Activated CD8-positive, alpha-beta T cell treated with anti-CD3 and anti-CD28 coated beads for 36 hours (primary cell): ENCODE results near the gene CAB39. TPM values are rescaled to one million over a fixed set of nuclear protein-coding genes. Genes with fewer than 3 reads are reported as not detected.
A peak's percentile ranks its signal among the peaks of the same experiment; 100 is the strongest.

Experiments used
- ATAC-seq: fragments of 200-7000 bp; cut with Tn5 transposase; one replicate; pipeline ENCODE4 v1.10.0; 2021; ENCODE audit warnings: mild to moderate bottlenecking, moderate library complexity
- CTCF ChIA-PET: fragments of 350-600 bp; sonication (Branson Sonifier 250); formaldehyde crosslinking; loops from one replicate; lab custom pipeline; 2021; ENCODE audit warnings: antibody characterized with exemption; lab: Charles Lee
- POLR2A ChIA-PET: fragments of 350-600 bp; sonication (Branson Sonifier 250); formaldehyde crosslinking; loops from one replicate; lab custom pipeline; 2021; ENCODE audit warnings: antibody characterized with exemption; lab: Charles Lee
- DNase-seq: peaks from one replicate; pipeline ENCODE4 v3.0.0-alpha.2; 2020
- H3K27ac Mint-ChIP-seq: one replicate; pipeline ENCODE4 v1.8.0; 2021; ENCODE audit warnings: mild to moderate bottlenecking, mixed read lengths
- H3K27me3 Mint-ChIP-seq: one replicate; pipeline ENCODE4 v1.8.0; 2021; ENCODE audit warnings: mixed read lengths
- H3K36me3 Mint-ChIP-seq: one replicate; pipeline ENCODE4 v1.8.0; 2021; ENCODE audit warnings: low read depth, mixed read lengths
- H3K4me1 Mint-ChIP-seq: one replicate; pipeline ENCODE4 v1.8.0; 2021; ENCODE audit warnings: low read depth, mixed read lengths
- H3K4me3 Mint-ChIP-seq: one replicate; pipeline ENCODE4 v1.8.0; 2021; ENCODE audit warnings: mild to moderate bottlenecking, moderate library complexity, mixed read lengths
- H3K9me3 Mint-ChIP-seq: one replicate; pipeline ENCODE4 v1.8.0; 2021; ENCODE audit warnings: mixed read lengths
- intact Hi-C: fragments of 100-400 bp; cut with micrococcal nuclease; formaldehyde crosslinking; loops from one replicate; pipeline ENCODE4 v1.10.0; 2022
- total RNA-seq, 2 experiments: library from RNA; stranded (reverse); gene quantifications; one replicate each; pipeline ENCODE4 v1.2.3, GENCODE V29; 2021
- TF ChIP-seq, protein P1 (sequence below): fragments of 200-600 bp; IDR thresholded peaks from one replicate; pipeline ENCODE4 v1.8.0; 2022; ENCODE audit warnings: antibody characterized with exemption, mild to moderate bottlenecking

CAB39 gene
- total RNA-seq, 2 experiments from 2014 or later: 119 to 120 TPM

DNA sequence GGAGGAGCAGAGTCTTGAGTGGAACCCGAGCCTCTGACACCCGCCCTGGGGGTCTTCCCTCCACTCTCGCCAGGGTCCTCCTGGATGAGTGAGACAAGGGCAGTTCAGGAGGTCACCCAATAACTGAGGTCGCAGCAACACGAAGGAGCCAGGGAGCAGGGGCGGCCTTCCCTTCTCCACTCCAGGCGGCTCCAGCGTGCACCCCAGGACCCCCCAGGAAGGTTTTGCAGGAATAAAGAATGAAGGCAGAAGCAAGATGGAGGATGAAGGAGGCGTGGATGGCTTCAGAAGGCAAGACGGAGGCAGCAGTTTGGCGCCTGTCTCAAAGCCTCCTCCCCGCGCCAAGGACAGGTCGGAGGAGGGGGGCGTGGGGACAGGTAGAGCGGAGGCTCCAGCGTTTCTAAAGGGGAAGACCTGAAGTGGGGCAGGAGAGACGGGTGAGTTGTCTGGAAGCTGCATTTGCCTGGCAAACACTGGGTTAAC is 151.5 kb downstream of the CAB39 start:
- intact Hi-C loops: no loop called here
- TF ChIP-seq, protein P1, sequence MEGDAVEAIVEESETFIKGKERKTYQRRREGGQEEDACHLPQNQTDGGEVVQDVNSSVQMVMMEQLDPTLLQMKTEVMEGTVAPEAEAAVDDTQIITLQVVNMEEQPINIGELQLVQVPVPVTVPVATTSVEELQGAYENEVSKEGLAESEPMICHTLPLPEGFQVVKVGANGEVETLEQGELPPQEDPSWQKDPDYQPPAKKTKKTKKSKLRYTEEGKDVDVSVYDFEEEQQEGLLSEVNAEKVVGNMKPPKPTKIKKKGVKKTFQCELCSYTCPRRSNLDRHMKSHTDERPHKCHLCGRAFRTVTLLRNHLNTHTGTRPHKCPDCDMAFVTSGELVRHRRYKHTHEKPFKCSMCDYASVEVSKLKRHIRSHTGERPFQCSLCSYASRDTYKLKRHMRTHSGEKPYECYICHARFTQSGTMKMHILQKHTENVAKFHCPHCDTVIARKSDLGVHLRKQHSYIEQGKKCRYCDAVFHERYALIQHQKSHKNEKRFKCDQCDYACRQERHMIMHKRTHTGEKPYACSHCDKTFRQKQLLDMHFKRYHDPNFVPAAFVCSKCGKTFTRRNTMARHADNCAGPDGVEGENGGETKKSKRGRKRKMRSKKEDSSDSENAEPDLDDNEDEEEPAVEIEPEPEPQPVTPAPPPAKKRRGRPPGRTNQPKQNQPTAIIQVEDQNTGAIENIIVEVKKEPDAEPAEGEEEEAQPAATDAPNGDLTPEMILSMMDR: no peak
- peak overlapping the region; percentile 22 for H3K27ac Mint-ChIP-seq
- peaks cover 49% of the 10 kb centered on the region for H3K4me1 Mint-ChIP-seq
- H3K9me3 Mint-ChIP-seq: no peaks in the 10 kb centered on the region
- H3K36me3 Mint-ChIP-seq: no peaks in the 10 kb centered on the region
- H3K27me3 Mint-ChIP-seq: peaks cover 2% of the 10 kb centered on the region
- DNase-seq: no peak
- H3K4me3 Mint-ChIP-seq: peak overlapping the region; percentile 73
- ChIA-PET CTCF (interaction anchor here (0.9 to 4.0 kb wide), 9 partner anchors 8 to 123 kb away, joined by 3 to 18 read pairs (median 5); no protein-coding TSS in a partner anchor), POLR2A (interaction anchor here (0.7 to 1.2 kb wide), 2 partner anchors 9 to 12 kb away, joined by 3 to 5 read pairs; no protein-coding TSS in a partner anchor)
- ATAC-seq: peak; percentile 3

DNA sequence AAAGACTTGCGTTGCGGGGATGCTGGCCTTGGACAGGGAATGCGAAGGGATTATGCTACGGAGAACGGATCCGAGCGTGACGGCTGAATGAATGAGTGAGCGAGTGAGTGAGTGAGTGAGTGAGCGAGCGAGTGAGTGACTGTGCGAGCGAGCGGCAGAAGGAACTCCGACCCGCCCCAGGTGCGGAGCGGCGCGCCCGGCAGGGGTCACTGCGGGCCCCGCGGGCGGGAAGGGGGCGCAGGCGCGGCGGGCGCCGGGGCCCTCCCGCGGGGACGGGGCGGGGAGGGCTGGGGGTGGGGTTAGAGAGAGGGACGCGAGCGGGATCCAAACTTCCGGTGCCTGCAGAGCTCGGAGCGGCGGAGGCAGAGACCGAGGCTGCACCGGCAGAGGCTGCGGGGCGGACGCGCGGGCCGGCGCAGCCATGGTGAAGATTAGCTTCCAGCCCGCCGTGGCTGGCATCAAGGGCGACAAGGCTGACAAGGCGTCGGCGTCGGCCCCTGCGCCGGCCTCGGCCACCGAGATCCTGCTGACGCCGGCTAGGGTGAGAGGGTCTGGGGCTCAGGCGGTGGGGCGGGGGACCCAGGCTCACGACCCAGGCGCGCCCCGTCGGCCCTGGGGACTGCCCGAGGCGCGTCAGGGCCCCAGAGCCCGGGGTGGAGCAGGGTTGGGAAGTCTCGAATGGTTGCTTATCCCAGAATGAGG is 152.1 kb downstream of the CAB39 start, which contains the start of gene ITM2C:
Gene ITM2C (plus strand): TSS at position 338 of the 702 bp plus-strand sequence. CDS start 84 bp downstream, at position 422.
- Mint-ChIP-seq H3K27me3 (peaks cover 2% of the 10 kb centered on the region), H3K4me1 (peaks cover 50% of the 10 kb centered on the region), H3K36me3 (no peaks in the 10 kb centered on the region), H3K4me3 (peak within 1 kb of the TSS; percentile 73), H3K27ac (peak within 1 kb of the TSS; percentile 55), H3K9me3 (no peaks in the 10 kb centered on the region)
- POLR2A ChIA-PET: interaction anchor here (1.0 to 1.2 kb wide), 2 partner anchors 8 to 11 kb away, joined by 3 to 5 read pairs; no protein-coding TSS in a partner anchor
- TF ChIP-seq, protein P1: peak; percentile 13
- DNase-seq (peak; percentile 82), ATAC-seq (peak; percentile 85)
- intact Hi-C loops: no loop called here
- CTCF ChIA-PET: interaction anchor here (0.7 to 4.0 kb wide), 11 partner anchors 9 to 123 kb away, joined by 3 to 18 read pairs (median 4); no protein-coding TSS in a partner anchor

DNA sequence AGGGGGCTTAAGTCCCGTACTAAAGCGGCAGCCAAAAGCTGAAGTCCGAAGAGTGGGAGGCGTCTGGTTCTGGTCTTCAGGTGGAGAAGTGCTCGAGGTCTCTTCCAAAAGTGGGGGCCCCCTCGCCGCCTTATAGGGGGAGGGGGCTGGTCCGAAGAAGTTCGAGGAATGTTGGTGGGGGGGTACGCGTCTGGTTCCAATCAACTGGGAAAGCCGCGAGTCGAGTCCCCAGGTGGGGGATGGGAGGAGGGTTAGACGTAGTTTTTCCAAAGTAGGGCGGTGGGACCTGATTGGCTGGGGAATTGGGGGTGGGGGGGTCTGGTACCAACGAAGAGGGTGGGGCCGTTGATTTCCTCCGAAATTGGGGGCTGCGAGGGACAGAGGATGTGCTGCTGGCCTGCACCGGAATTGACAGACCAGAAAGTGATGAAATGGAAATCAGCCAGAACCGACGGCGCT is 152.7 kb downstream of the CAB39 start:
- ChIA-PET POLR2A (interaction anchor here (1.0 kb wide), 1 partner anchor 11 kb away, joined by 3 read pairs; no protein-coding TSS in a partner anchor), CTCF (interaction anchor here (0.7 to 4.0 kb wide), 12 partner anchors 9 to 122 kb away, joined by 3 to 18 read pairs (median 4); no protein-coding TSS in a partner anchor)
- Mint-ChIP-seq H3K27me3 (peaks cover 2% of the 10 kb centered on the region), H3K4me3 (peak overlapping the region; percentile 73), H3K9me3 (no peaks in the 10 kb centered on the region), H3K27ac (peak overlapping the region; percentile 55), H3K4me1 (peaks cover 55% of the 10 kb centered on the region), H3K36me3 (no peaks in the 10 kb centered on the region)
- intact Hi-C loops: no loop called here
- ATAC-seq: no peak
- peak; percentile 41 for DNase-seq
- TF ChIP-seq, protein P1: no peak

DNA sequence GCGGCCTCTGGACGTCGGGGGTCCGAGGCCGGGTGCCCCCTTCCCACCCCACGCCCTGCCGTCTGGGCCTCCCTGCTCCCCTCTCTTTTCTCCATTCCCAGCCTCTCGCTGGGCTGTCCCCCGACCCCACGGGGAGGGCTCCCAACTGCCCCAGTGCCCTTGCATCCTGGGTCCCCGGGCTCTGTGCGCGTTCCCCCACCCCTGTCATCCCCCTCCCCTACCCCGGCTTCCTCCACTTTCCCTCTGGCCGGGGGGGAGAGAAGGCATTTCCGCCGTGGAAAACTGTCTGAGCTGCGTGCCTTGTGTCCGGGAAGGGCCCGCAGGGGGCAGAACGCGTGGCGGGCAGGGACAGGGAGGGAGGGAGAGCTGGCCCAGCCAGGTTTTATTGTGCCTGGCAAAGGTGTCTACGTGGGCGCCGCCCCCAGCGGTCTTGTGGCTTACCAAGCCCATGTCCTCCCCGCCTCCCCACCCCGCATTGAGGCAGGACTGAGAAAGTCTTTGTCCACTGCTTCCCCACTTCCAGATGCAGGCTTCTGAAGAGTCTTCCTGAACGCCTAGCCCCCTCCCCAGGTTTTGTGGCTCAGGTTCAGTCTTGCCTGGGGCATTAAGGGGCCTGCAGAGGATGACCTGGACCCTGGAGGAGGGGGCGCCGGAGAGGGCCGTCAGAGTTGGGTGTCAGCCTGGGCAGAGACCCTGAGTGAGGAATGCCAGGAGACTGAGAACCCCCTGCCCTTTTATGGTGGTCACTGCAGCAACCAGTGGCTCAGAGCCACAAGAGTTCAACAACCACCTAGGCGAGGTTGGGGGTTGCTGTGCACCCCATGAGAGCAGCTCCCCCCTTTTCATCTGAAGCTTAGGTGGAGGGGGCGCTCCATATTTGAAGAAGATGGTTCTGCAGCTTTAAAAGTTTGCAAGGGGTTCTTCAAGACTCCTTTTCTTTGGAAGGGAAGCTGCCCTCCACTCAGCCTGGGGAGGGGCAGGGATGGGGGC is 153.4 kb downstream of the CAB39 start:
- POLR2A ChIA-PET: interaction anchor here (0.8 to 1.2 kb wide), 3 partner anchors 9 to 12 kb away, joined by 3 to 8 read pairs (median 3); no protein-coding TSS in a partner anchor
- Mint-ChIP-seq H3K4me1 (peaks cover 52% of the 10 kb centered on the region), H3K4me3 (peak overlapping the region; percentile 73), H3K27ac (peak overlapping the region; percentile 63), H3K27me3 (peaks cover 2% of the 10 kb centered on the region), H3K36me3 (no peaks in the 10 kb centered on the region), H3K9me3 (no peaks in the 10 kb centered on the region)
- CTCF ChIA-PET: interaction anchor here (1.0 to 4.0 kb wide), 12 partner anchors 10 to 191 kb away, joined by 3 to 18 read pairs (median 6); partner anchors contain the start of gene PSMD1
- ATAC-seq: no peak
- TF ChIP-seq, protein P1: no peak
- DNase-seq: peak; percentile 61
- intact Hi-C loops: no loop called here
